Hepatocyte (in vitro differentiated cells): ENCODE measurements around the gene PCSK4. TPM values are rescaled to one million over a fixed set of nuclear protein-coding genes. Genes with fewer than 3 reads are reported as not detected.

Experiments
- DNase-seq: peaks from one replicate; pipeline ENCODE4 v3.0.0-alpha.2; 2016; ENCODE audit warnings: low spot score
- H2AFZ ChIP-seq: fragments of 200-600 bp; sonication (generic); 2 replicates; pipeline ENCODE4 v1.6.0; 2016; ENCODE audit warnings: antibody characterized with exemption, mild to moderate bottlenecking
- H3K27ac ChIP-seq: fragments of 200-600 bp; sonication (generic); 2 replicates; pipeline ENCODE4 v1.5.1; 2016; ENCODE audit warnings: mild to moderate bottlenecking
- H3K27me3 ChIP-seq: fragments of 200-600 bp; sonication (generic); 2 replicates; pipeline ENCODE4 v1.6.1; 2016
- H3K36me3 ChIP-seq: fragments of 200-600 bp; sonication (generic); replicated peaks from 2 replicates; pipeline ENCODE4 v1.5.1; 2016; ENCODE audit warnings: low read depth; ENCODE audit not compliant: insufficient read depth
- H3K4me1 ChIP-seq: fragments of 200-600 bp; sonication (generic); 2 replicates; pipeline ENCODE4 v1.5.1; 2016; ENCODE audit warnings: mild to moderate bottlenecking, moderate library complexity; ENCODE audit not compliant: insufficient read depth
- H3K4me2 ChIP-seq: fragments of 200-600 bp; sonication (generic); 2 replicates; pipeline ENCODE4 v1.6.0; 2016
- H3K4me3 ChIP-seq: fragments of 200-600 bp; sonication (generic); 2 replicates; pipeline ENCODE4 v1.5.1; 2016; ENCODE audit warnings: mild to moderate bottlenecking
- H3K79me2 ChIP-seq: fragments of 200-600 bp; sonication (generic); 2 replicates; pipeline ENCODE4 v1.6.0; 2017; ENCODE audit warnings: mild to moderate bottlenecking
- H3K9me2 ChIP-seq: fragments of 200-600 bp; sonication (generic); replicated peaks from 2 replicates; pipeline ENCODE4 v1.6.0; 2017; ENCODE audit warnings: mild to moderate bottlenecking; ENCODE audit not compliant: insufficient read depth
- H3K9me3 ChIP-seq: fragments of 200-600 bp; sonication (generic); 2 replicates; pipeline ENCODE4 v1.5.1; 2016; ENCODE audit warnings: low read depth, mild to moderate bottlenecking
- H4K20me1 ChIP-seq: fragments of 200-600 bp; sonication (generic); 2 replicates; pipeline ENCODE4 v1.6.0; 2016; ENCODE audit warnings: mild to moderate bottlenecking; ENCODE audit not compliant: insufficient read depth, poor library complexity, severe bottlenecking
- CTCF ChIP-seq: fragments of 200-600 bp; sonication (generic); IDR thresholded peaks from 2 replicates; pipeline ENCODE4 v1.5.1; 2016; ENCODE audit warnings: antibody characterized with exemption, mild to moderate bottlenecking; ENCODE audit not compliant: poor library complexity
- EZH2 ChIP-seq: fragments of 200-600 bp; sonication (generic); IDR thresholded peaks from 2 replicates; pipeline ENCODE4 v1.6.1; 2016; ENCODE audit warnings: antibody characterized with exemption, mild to moderate bottlenecking, borderline replicate concordance
- EZH2phosphoT487 ChIP-seq: fragments of 200-600 bp; sonication (generic); IDR thresholded peaks from one replicate; pipeline ENCODE4 v1.6.1; 2018; ENCODE audit warnings: antibody characterized with exemption, mild to moderate bottlenecking, low read depth, moderate library complexity; ENCODE audit not compliant: unreplicated experiment, severe bottlenecking
- WGBS: methylation state at CpG from one replicate; pipeline ENCODE4 v1.1.6; 2016; ENCODE audit warnings: low lambda C conversion rate; ENCODE audit errors: missing lambda C conversion rate; 5-methylcytosine and 5-hydroxymethylcytosine counted together
- polyA plus RNA-seq: library from polyadenylated mRNA; unstranded; fragments of >200 nt; fragmentation: Nextera tagmentation; extraction: Ambion mirVana; gene quantifications from 2 replicates; pipeline ENCODE4 v1.2.1, GENCODE V29; 2016
- total RNA-seq: library from RNA; depleted of rRNA; stranded (reverse); fragments of >200 nt; gene quantifications from 2 replicates; pipeline ENCODE4 v1.2.3, GENCODE V29; 2014

Gene PCSK4
- total and polyA plus RNA-seq, 2 experiments from 2014 or later = 7.7 to 9.6 TPM

- Histone ChIP-seq H3K27ac (peak overlapping the region; percentile 68), H4K20me1 (no peaks in the 10 kb centered on the region), H2AFZ (no peak overlapping the region), H3K4me2 (no peak overlapping the region), H3K79me2 (peaks cover 7% of the 10 kb centered on the region), H3K36me3 (no peaks in the 10 kb centered on the region), H3K4me1 (peaks cover 19% of the 10 kb centered on the region), H3K27me3 (no peaks in the 10 kb centered on the region), H3K9me3 (no peaks in the 10 kb centered on the region), H3K9me2 (no peaks in the 10 kb centered on the region), H3K4me3 (no peak overlapping the region)
- DNase-seq = no peak
- 89% methylated on average over 30 of the region's 39 CpGs for WGBS
- TF ChIP-seq CTCF = no peak
- TF ChIP-seq EZH2phosphoT487 = no peak
- TF ChIP-seq EZH2 = no peak
These were observed 6.8 kb upstream of the PCSK4 start for GRCh38 chr19:1496714-1497577.

GRCh38 chr19:1495799-1496713 is 5.9 kb upstream of the PCSK4 start:
- H3K9me2 ChIP-seq = no peaks in the 10 kb centered on the region
- no peaks in the 10 kb centered on the region for H3K36me3 ChIP-seq
- H3K4me2 ChIP-seq = no peak overlapping the region
- H2AFZ ChIP-seq = no peak overlapping the region
- no peaks in the 10 kb centered on the region for H3K9me3 ChIP-seq
- H4K20me1 ChIP-seq = no peaks in the 10 kb centered on the region
- H3K4me1 ChIP-seq = peaks cover 22% of the 10 kb centered on the region
- no peak for DNase-seq
- no peak for TF ChIP-seq EZH2
- TF ChIP-seq CTCF = no peak
- peaks cover 15% of the 10 kb centered on the region for H3K79me2 ChIP-seq
- no peak overlapping the region for H3K27ac ChIP-seq
- H3K27me3 ChIP-seq = no peaks in the 10 kb centered on the region
- no peak overlapping the region for H3K4me3 ChIP-seq
- 83% methylated on average over 30 of the region's 40 CpGs for WGBS

GRCh38 chr19:1495051-1495798 is 5.1 kb upstream of the PCSK4 start:
- Histone ChIP-seq H3K9me3 (no peaks in the 10 kb centered on the region), H3K27ac (no peak overlapping the region), H3K36me3 (no peaks in the 10 kb centered on the region), H4K20me1 (no peaks in the 10 kb centered on the region), H2AFZ (no peak overlapping the region), H3K79me2 (peaks cover 15% of the 10 kb centered on the region), H3K4me1 (peaks cover 22% of the 10 kb centered on the region), H3K4me3 (no peak overlapping the region), H3K4me2 (no peak overlapping the region), H3K9me2 (no peaks in the 10 kb centered on the region), H3K27me3 (no peaks in the 10 kb centered on the region)
- WGBS = 87% methylated on average over 34 of the region's 37 CpGs
- no peak for TF ChIP-seq EZH2phosphoT487
- no peak for TF ChIP-seq EZH2
- TF ChIP-seq CTCF = no peak
- no peak for DNase-seq
